HL-60 (cell line): ENCODE measurements around the gene HLA-DRB1.

Experiments
- DNase-seq, 2 experiments: peaks; one replicate each; pipeline ENCODE4 v3.0.0-alpha.2; 2010 to 2020; ENCODE audit warnings: low read depth in 1 of 2, low spot score in 1 of 2
- H3K27ac ChIP-seq: fragments of 250-450 bp; sonication (Bioruptor Pico); replicated peaks from 2 replicates; pipeline ENCODE4 v1.5.1; 2020; ENCODE audit warnings: mild to moderate bottlenecking, moderate library complexity
- H3K27me3 ChIP-seq: fragments of 250-450 bp; sonication (Bioruptor Pico); 2 replicates; pipeline ENCODE4 v1.5.1; 2021; ENCODE audit warnings: mild to moderate bottlenecking, moderate library complexity; ENCODE audit not compliant: insufficient read depth, poor library complexity, severe bottlenecking
- H3K4me3 ChIP-seq: replicated peaks from 2 replicates; pipeline ENCODE4 v1.5.1; 2011; ENCODE audit warnings: mild to moderate bottlenecking, control low read depth, low read length; ENCODE audit not compliant: insufficient read depth
- GABPA ChIP-seq: IDR thresholded peaks from 2 replicates; pipeline ENCODE4 v1.6.1; 2012; ENCODE audit warnings: low read depth
- POLR2AphosphoS5 ChIP-seq: IDR thresholded peaks from 2 replicates; pipeline ENCODE4 v1.6.1; 2012; ENCODE audit warnings: low read depth
- SPI1 ChIP-seq: IDR thresholded peaks from 2 replicates; pipeline ENCODE4 v1.6.1; 2012; ENCODE audit warnings: low read depth, mild to moderate bottlenecking, borderline replicate concordance
- TF ChIP-seq, protein P1 (sequence below): IDR thresholded peaks from one replicate; pipeline ENCODE4 v1.5.1; 2011; ENCODE audit warnings: low read length, control low read depth, inconsistent platforms; ENCODE audit not compliant: insufficient read depth
- TF ChIP-seq, protein P2 (sequence below): IDR thresholded peaks from 2 replicates; pipeline ENCODE4 v1.6.1; 2012; ENCODE audit warnings: low read depth; ENCODE audit not compliant: insufficient replicate concordance

HLA-DRB1 gene

DNA sequence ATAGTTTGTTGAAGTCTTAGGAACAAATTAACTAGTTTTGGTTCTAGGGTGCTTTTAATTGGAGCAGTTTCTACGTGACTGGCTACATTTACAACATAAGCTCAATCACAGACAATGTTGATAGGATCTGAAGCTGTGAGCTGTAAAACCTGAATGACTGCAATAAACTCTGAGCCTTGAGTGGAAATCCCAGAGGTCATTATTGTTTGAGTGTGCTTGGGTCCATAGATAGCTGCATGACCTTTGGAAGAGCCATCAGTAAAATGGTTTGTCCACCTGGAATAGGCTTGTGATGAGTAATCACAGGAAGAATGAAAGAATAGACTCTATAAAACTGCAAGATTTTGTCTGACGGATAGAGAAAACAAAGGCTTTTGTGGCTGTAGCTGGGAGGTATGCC lies 26.7 kb downstream of the HLA-DRB1 start:
- TF ChIP-seq POLR2AphosphoS5 = no peak
- TF ChIP-seq, protein P1, sequence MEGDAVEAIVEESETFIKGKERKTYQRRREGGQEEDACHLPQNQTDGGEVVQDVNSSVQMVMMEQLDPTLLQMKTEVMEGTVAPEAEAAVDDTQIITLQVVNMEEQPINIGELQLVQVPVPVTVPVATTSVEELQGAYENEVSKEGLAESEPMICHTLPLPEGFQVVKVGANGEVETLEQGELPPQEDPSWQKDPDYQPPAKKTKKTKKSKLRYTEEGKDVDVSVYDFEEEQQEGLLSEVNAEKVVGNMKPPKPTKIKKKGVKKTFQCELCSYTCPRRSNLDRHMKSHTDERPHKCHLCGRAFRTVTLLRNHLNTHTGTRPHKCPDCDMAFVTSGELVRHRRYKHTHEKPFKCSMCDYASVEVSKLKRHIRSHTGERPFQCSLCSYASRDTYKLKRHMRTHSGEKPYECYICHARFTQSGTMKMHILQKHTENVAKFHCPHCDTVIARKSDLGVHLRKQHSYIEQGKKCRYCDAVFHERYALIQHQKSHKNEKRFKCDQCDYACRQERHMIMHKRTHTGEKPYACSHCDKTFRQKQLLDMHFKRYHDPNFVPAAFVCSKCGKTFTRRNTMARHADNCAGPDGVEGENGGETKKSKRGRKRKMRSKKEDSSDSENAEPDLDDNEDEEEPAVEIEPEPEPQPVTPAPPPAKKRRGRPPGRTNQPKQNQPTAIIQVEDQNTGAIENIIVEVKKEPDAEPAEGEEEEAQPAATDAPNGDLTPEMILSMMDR = no peak
- TF ChIP-seq GABPA = no peak
- TF ChIP-seq, protein P2, sequence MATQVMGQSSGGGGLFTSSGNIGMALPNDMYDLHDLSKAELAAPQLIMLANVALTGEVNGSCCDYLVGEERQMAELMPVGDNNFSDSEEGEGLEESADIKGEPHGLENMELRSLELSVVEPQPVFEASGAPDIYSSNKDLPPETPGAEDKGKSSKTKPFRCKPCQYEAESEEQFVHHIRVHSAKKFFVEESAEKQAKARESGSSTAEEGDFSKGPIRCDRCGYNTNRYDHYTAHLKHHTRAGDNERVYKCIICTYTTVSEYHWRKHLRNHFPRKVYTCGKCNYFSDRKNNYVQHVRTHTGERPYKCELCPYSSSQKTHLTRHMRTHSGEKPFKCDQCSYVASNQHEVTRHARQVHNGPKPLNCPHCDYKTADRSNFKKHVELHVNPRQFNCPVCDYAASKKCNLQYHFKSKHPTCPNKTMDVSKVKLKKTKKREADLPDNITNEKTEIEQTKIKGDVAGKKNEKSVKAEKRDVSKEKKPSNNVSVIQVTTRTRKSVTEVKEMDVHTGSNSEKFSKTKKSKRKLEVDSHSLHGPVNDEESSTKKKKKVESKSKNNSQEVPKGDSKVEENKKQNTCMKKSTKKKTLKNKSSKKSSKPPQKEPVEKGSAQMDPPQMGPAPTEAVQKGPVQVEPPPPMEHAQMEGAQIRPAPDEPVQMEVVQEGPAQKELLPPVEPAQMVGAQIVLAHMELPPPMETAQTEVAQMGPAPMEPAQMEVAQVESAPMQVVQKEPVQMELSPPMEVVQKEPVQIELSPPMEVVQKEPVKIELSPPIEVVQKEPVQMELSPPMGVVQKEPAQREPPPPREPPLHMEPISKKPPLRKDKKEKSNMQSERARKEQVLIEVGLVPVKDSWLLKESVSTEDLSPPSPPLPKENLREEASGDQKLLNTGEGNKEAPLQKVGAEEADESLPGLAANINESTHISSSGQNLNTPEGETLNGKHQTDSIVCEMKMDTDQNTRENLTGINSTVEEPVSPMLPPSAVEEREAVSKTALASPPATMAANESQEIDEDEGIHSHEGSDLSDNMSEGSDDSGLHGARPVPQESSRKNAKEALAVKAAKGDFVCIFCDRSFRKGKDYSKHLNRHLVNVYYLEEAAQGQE = no peak
- TF ChIP-seq SPI1 = no peak

GRCh38 chr6:32559747-32560146 lies 29.9 kb downstream of the HLA-DRB1 start:
- Histone ChIP-seq H3K4me3 (no peak overlapping the region), H3K27me3 (no peaks in the 10 kb centered on the region), H3K27ac (no peak overlapping the region)
- TF ChIP-seq SPI1 = no peak
- no peak for TF ChIP-seq GABPA
- TF ChIP-seq, protein P2 = no peak
- no peak for TF ChIP-seq POLR2AphosphoS5
- TF ChIP-seq, protein P1 = no peak
- no peak for DNase-seq

More for the DNA sequence above, 26.7 kb downstream of the HLA-DRB1 start:
- DNase-seq = no peak
- no peak overlapping the region for H3K4me3 ChIP-seq
- no peaks in the 10 kb centered on the region for H3K27me3 ChIP-seq
- H3K27ac ChIP-seq = no peak overlapping the region

DNA sequence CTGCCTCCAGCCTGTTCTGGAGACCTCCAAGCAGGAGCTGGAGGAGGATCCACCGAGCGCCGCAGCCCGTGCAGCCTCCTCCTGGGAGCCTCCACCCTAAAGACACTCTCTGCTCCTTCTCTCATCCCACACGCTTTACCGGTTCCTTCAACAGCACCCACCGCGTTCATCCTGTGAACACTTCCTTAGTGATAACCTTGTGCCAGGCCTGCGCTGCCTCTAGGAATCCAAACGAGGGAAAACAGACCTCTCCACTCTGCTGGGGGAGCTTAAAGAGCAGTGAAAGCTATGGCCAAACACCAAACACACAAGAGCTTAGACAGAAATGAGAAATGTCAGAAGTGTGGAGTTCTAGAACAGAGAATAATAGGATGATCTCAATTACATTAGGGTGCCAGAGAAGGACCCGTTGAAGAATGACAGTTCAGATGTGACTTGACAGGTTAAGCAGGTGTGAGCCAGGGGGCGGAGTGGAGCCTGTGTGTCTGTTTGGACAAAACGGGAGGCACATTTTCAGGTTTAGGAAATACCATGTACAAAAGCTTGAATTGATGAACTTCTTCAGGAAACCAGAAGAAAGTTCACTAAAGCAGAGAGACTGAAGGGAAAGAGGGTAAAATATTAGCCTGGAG lies 31.1 kb downstream of the HLA-DRB1 start:
- Histone ChIP-seq H3K27ac (no peak overlapping the region), H3K4me3 (no peak overlapping the region), H3K27me3 (no peaks in the 10 kb centered on the region)
- DNase-seq = no peak
- no peak for TF ChIP-seq GABPA
- TF ChIP-seq, protein P2 = no peak
- TF ChIP-seq, protein P1 = no peak
- TF ChIP-seq SPI1 = no peak
